Raji (cell line): Measurements from ENCODE around the gene JAZF1.

Source experiments
- POLR2A ChIP-seq: IDR thresholded peaks from 2 replicates; pipeline ENCODE4 v1.6.1; 2011; ENCODE audit warnings: low read depth, low read length, control low read depth; ENCODE audit not compliant: insufficient read depth

JAZF1 gene

DNA sequence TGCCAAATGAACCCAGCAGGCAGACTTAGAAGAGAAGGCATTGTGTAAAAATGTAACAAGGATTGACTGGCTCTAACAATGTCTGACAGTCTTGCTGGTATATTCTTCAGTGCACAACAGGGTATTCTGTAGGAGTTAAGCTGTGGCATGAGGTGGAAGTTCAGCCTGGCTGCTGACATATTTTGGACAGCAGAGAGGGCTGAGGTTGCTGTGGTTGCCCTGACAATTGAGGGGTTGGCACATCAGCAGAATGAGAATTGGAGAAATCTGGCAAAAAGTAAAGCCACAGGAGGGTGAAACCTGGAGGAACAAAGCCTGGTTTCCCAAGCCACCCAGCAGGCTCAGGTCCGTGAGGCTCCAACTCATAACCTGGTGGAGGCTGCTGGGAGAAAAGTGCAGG lies 220.2 kb downstream of the JAZF1 start:
- no peak for TF ChIP-seq POLR2A

DNA sequence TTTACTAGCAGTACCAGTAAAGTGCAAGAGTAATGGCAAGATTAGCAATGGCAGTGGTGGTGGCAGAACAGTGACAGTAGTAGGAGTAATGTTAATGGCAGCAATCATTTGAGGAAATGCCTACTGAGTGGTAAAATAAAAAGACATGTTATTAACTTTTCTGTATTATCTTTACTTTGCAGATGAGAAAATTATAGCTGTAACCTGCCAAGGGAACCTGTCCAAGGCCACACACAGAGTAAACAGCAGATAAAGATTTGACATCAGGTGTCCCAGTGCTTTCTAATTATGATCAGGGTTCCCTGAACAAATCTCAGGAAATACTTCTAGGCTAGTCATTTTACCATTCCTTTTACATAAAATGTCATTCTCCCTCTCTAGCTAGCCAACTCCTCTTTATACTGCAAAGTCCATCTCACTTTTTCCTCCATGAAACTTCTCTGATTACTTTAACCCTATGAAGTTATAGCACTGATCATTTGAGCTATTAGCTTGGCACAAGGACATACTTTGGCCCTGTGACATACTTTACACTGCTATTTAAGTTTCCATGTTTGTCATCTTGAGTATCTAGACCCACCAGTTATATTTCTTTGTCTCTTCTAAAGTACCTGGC lies 221.6 kb downstream of the JAZF1 start:
- no peak for TF ChIP-seq POLR2A

DNA sequence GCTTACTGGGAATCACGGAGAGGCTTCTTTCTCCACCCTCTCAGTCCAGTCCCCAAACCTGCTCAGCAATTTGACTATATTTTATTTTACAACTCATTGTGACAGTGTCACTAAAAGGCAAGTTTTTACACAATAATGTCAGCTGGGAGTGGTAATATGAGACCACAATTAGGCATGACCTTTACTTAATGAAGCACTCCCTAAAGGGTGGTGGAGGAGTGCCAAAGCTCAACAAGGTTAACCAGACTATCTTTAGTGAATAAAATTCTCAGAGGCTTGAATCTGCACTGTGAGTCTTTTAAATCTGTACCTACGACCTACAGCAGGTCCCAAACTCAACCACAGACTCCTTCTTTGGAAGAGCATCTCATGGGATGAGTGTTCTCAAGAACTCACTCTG lies 225.0 kb downstream of the JAZF1 start:
- TF ChIP-seq POLR2A, result no peak

DNA sequence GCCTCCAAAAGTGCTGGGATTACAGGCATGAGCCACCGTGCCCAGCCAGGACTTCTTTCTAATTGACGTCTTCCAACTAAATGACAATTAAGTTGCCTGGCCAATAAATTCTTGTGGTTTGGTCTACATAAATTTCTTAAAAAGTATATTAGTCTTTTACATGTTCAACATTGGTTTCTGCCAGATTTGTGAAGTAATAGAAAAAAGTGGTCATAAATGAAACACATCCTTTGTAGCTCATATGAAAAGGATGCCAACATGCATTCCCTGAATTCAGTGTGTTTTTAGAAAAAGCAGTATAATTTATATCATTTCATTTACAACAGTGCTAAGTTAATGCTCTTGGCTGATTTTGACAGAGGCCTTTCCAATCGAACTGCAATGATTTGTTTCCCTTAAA lies 225.6 kb downstream of the JAZF1 start:
- no peak for TF ChIP-seq POLR2A

DNA sequence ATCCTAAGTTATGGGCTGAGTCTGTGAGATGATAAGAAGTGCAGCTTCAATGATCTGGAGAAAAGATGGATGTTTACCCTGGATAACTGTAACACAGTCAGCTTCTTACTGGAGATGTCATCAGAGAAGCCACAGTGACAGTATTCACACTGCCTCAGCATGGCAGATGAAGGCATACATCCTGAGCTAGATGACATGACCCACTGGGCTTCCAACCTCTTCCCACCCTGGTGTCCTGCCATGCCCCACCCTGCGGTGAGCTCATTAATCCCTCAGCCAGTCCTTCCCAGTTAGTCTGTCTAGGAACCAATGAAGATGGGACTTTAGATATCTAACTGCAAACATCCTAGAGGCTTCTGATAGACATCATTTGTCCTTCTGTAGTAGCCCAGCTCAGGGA lies 226.8 kb downstream of the JAZF1 start:
- no peak for TF ChIP-seq POLR2A

DNA sequence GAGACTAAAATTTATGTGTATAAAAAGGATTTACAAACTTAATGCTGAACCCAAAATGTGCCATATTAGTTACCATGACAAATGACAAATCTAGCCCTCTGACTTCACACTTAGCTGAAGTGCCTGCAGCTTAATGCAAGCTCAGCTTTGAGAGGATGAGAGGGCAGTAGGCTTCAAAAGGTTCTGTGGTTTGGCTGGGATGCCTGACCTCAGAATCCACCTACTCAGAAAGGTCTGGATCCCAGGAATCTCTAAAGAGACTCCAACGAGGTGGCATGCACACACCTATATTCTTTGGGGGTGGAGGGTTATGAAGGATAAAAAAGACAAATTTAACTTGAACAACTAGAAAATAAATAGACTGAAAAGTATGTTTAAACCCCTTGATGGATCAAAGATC lies 227.2 kb downstream of the JAZF1 start:
- no peak for TF ChIP-seq POLR2A

DNA sequence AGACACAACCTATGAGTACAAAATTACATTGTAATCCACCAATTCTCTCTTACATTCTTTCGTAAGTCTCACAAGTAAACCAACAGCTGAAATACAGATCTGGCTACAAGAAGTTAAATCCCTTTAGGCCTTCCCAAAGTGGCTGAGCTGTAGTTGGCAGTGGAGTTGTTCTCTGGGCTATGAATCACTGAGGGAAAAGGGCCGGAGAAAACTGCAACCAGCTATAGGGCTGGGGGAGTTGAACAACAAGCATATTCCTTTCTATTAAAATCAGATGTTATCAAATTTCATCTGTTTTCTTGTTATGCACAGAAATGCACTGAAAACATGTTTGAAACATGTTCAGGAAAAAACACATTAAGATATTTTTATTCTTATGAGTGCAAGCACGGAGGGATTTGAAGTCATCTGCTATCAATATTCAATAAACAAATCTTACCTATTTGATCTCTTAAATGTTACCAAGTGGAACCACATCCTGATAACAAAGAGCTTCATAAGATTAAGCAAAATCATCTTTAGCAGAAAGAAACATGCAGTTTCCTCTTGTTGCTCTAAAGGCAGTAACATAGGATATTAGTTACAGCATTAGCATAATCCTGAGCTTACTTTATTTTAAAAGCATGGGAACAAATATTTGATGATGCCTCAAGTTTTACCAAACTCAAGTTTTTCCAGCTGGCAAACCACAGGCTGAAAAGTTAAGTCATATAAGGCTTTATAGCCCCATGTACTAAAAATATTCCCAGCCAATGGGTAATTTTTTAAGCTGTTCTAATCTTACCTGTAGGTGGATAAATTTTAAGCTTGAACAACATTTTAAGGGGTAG lies 227.9 kb downstream of the JAZF1 start:
- TF ChIP-seq POLR2A, result no peak

GRCh38 chr7:27950123-27950522 lies 230.5 kb downstream of the JAZF1 start:
- no peak for TF ChIP-seq POLR2A

DNA sequence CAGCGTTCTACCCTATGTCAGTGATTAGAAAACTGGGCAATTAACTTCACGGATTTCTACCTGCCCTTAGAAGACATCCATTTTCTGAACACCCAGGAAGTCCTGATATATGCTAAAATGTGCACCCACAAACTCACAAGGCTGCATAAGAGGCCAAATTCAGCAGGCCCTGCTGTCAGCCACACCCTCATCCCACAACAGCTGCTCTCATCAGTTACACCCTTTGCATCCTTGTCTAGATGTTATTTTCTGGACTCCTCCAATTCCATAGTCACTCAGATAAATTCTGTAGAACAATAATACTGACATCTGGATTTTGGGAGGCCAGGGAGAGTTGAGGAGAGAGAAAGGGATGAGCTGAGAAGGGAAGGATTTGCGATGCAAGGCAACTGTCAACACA lies 231.7 kb downstream of the JAZF1 start:
- no peak for TF ChIP-seq POLR2A

GRCh38 chr7:27947586-27948278 lies 232.9 kb downstream of the JAZF1 start:
- no peak for TF ChIP-seq POLR2A

DNA sequence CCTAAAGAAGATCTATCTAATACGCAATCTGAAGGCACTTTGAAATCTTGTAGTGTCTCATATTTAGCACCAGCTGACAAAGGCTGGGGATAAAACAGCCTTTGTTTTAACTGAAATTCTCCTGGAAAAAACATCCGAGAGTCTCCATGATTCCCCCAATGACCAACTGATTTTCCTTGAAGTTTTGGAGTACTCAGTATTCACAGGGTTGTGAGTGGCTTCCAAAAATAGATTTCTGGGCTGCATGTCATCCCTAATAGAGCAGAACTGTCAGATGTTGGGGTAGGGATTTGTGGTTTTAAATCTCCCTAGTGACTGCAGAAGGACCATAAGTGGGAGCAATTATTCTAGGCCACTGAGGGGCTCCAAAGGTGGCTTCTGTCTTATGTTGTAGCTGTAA lies 234.2 kb downstream of the JAZF1 start:
- TF ChIP-seq POLR2A, result no peak

- TF ChIP-seq POLR2A, result no peak
Observed at GRCh38 chr7:27945058-27945795, 235.4 kb downstream of the JAZF1 start.

- no peak for TF ChIP-seq POLR2A
Observed at GRCh38 chr7:27944643-27945042, 236.0 kb downstream of the JAZF1 start.

- TF ChIP-seq POLR2A, result no peak
Observed at GRCh38 chr7:27943241-27943640, 237.4 kb downstream of the JAZF1 start.

DNA sequence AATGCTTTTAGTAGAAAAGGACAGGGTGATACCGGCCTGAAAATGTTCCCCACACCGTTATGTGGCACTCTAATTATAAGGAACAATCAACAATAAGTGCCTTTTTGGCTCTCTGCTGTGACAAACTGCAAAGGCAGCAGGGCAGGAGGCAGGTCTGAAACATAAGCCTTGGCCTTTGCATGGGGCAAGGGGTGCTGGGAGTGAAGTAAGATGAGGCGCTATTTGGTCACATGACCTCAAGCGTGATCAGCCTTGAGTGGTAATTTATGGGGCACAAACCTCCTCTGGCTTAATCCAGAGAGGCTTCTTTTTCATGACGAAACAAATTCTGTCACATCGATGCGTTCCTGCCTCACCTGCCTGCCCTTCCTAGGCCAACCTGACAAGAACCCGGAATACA lies 237.9 kb downstream of the JAZF1 start:
- TF ChIP-seq POLR2A, result no peak

DNA sequence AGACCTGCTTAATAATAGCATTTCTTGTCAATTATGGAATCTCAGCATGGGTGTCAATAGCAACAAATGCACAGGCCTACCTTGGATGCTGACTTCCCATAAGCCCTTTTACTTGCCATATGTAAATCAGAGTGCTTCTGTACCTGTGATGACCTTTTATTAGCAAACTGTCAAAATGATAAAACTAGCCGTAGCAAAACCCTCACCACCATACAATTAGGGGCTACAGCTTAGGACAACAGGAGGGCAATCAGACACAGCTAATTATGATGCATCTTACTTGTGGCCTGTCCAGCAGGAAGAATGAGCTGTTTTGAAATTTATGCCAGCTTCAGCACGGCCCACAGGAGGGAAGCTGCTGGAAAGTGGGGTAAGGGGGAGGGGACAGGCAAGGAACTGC lies 239.1 kb downstream of the JAZF1 start:
- no peak for TF ChIP-seq POLR2A

DNA sequence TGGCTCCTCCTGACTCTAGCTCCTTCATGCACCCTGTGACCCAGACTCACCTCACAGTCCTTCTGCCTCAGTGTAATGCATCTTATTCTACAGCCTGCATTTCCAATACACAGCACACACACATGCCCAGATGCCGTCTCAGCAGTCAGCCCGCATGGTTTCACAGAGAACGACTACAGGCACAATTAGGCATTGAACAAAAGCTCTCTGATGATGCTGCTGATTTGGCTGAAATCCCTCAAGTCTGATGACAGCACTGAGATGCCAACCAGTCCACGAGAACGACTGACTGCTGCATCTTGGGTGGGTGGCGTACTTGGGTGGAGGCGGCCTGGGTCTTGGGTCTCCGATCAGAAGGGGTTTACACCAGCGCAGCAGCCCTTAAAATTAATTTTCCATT lies 240.3 kb downstream of the JAZF1 start:
- no peak for TF ChIP-seq POLR2A
